HEK293 (cell line): ENCODE results near the gene ZCCHC13.

ENCODE experiments used
- CTCF ChIA-PET: fragments of 350-600 bp; formaldehyde crosslinking; extraction: SDS; loops from one replicate; lab custom pipeline; 2021; ENCODE audit warnings: antibody characterized with exemption; lab: Yijun Ruan, JAX
- POLR2A ChIA-PET: fragments of 300-600 bp; formaldehyde crosslinking; extraction: SDS; loops from one replicate; lab custom pipeline; 2020; ENCODE audit warnings: antibody characterized with exemption, inconsistent platforms; lab: Yijun Ruan, JAX
- H3K27ac ChIP-seq: fragments of 200-500 bp; sonication (Bioruptor generic); 2 replicates; pipeline ENCODE4 v1.5.1; 2014; ENCODE audit warnings: low read depth, low read length, control low read depth, inconsistent platforms; ENCODE audit errors: extremely low read depth
- H3K36me3 ChIP-seq, 2 experiments: fragments of 200-500 bp in 1 of 2; sonication (Bioruptor generic) in 1 of 2; 1 replicate in 1 of 2; 2 replicates in 1 of 2; pipeline ENCODE4 v1.5.1; 2014 to 2017; ENCODE audit warnings: inconsistent platforms in 2 of 2, low read length in 2 of 2; ENCODE audit not compliant: control insufficient read depth in 2 of 2, insufficient read depth in 1 of 2
- H3K4me1 ChIP-seq: fragments of 200-500 bp; sonication (Bioruptor generic); 2 replicates; pipeline ENCODE4 v1.5.1; 2014; ENCODE audit warnings: mild to moderate bottlenecking, low read length, inconsistent platforms; ENCODE audit not compliant: control insufficient read depth, insufficient read depth
- H3K4me3 ChIP-seq: 2 replicates; pipeline ENCODE4 v1.5.1; 2011; ENCODE audit warnings: low read depth, mild to moderate bottlenecking, control low read depth, low read length, moderate library complexity
- H3K9me3 ChIP-seq: fragments of 200-500 bp; sonication (Bioruptor generic); 2 replicates; pipeline ENCODE4 v1.5.1; 2014; ENCODE audit warnings: low read depth, low read length, inconsistent platforms; ENCODE audit not compliant: control insufficient read depth, insufficient read depth
- HOXD13 ChIP-seq: sonication (generic); formaldehyde crosslinking; IDR thresholded peaks from 2 replicates; pipeline ENCODE4 v1.8.0; 2022; ENCODE audit warnings: missing genetic modification reagents, borderline replicate concordance
- ZIC2 ChIP-seq: fragments of 450-650 bp; formaldehyde crosslinking; IDR thresholded peaks from 2 replicates; pipeline ENCODE4 v1.5.1; 2016; ENCODE audit warnings: missing biosample characterization, missing genetic modification characterization
- ZNF133 ChIP-seq: fragments of 450-650 bp; formaldehyde crosslinking; IDR thresholded peaks from 2 replicates; pipeline ENCODE4 v1.5.1; 2016; ENCODE audit warnings: missing biosample characterization, missing genetic modification characterization
- ZNF174 ChIP-seq: fragments of 450-650 bp; formaldehyde crosslinking; IDR thresholded peaks from 2 replicates; pipeline ENCODE4 v1.5.0; 2017; ENCODE audit warnings: missing biosample characterization, mild to moderate bottlenecking, missing genetic modification characterization
- ZNF211 ChIP-seq: fragments of 450-650 bp; formaldehyde crosslinking; IDR thresholded peaks from 2 replicates; pipeline ENCODE4 v1.5.1; 2016; ENCODE audit warnings: low read depth, missing biosample characterization, missing genetic modification characterization
- ZNF37A ChIP-seq: fragments of 450-650 bp; IDR thresholded peaks from 2 replicates; pipeline ENCODE4 v1.5.1; 2018; ENCODE audit warnings: missing biosample characterization, missing genetic modification characterization
- ZNF416 ChIP-seq: fragments of 450-650 bp; formaldehyde crosslinking; IDR thresholded peaks from 2 replicates; pipeline ENCODE4 v1.5.1; 2016; ENCODE audit warnings: missing biosample characterization, missing genetic modification characterization
- ZNF423 ChIP-seq: fragments of 450-650 bp; formaldehyde crosslinking; IDR thresholded peaks from 2 replicates; pipeline ENCODE4 v1.5.1; 2016; ENCODE audit warnings: missing biosample characterization, missing genetic modification characterization
- ZNF510 ChIP-seq: fragments of 450-650 bp; formaldehyde crosslinking; IDR thresholded peaks from 2 replicates; pipeline ENCODE4 v1.5.1; 2018; ENCODE audit warnings: mild to moderate bottlenecking, missing genetic modification characterization, missing biosample characterization; ENCODE audit not compliant: insufficient replicate concordance
- ZNF610 ChIP-seq: fragments of 450-650 bp; formaldehyde crosslinking; IDR thresholded peaks from 2 replicates; pipeline ENCODE4 v1.5.1; 2016; ENCODE audit warnings: missing biosample characterization, missing genetic modification characterization, borderline replicate concordance
- ZNF623 ChIP-seq: fragments of 450-650 bp; formaldehyde crosslinking; IDR thresholded peaks from 2 replicates; pipeline ENCODE4 v1.5.1; 2016; ENCODE audit warnings: missing biosample characterization, missing genetic modification characterization
- ZNF624 ChIP-seq: fragments of 450-650 bp; formaldehyde crosslinking; IDR thresholded peaks from 2 replicates; pipeline ENCODE4 v1.5.1; 2017; ENCODE audit warnings: missing biosample characterization, missing genetic modification characterization
- ZNF629 ChIP-seq: fragments of 450-650 bp; formaldehyde crosslinking; IDR thresholded peaks from 2 replicates; pipeline ENCODE4 v1.5.1; 2017; ENCODE audit warnings: missing biosample characterization, missing genetic modification characterization
- ZNF777 ChIP-seq: fragments of 450-650 bp; formaldehyde crosslinking; IDR thresholded peaks from 2 replicates; pipeline ENCODE4 v1.5.1; 2017; ENCODE audit warnings: missing biosample characterization, missing genetic modification characterization, borderline replicate concordance
- ZNF791 ChIP-seq: fragments of 450-650 bp; formaldehyde crosslinking; IDR thresholded peaks from 2 replicates; pipeline ENCODE4 v1.5.1; 2016; ENCODE audit warnings: missing biosample characterization, missing genetic modification characterization
- TF ChIP-seq, protein P1 (sequence below): fragments of 450-650 bp; formaldehyde crosslinking; IDR thresholded peaks from 2 replicates; pipeline ENCODE4 v1.5.1; 2017; ENCODE audit warnings: missing biosample characterization, missing genetic modification characterization
- TF ChIP-seq, protein P2 (sequence below): fragments of 450-650 bp; IDR thresholded peaks from 2 replicates; pipeline ENCODE4 v1.5.1; 2018; ENCODE audit warnings: missing biosample characterization, mild to moderate bottlenecking, missing genetic modification characterization
- TF ChIP-seq, protein P3 (sequence below): fragments of 450-650 bp; formaldehyde crosslinking; IDR thresholded peaks from 2 replicates; pipeline ENCODE4 v1.5.1; 2017; ENCODE audit warnings: missing biosample characterization, missing genetic modification characterization
- TF ChIP-seq, protein P4 (sequence below): fragments of 450-650 bp; formaldehyde crosslinking; IDR thresholded peaks from 2 replicates; pipeline ENCODE4 v1.5.1; 2016; ENCODE audit warnings: missing biosample characterization, missing genetic modification characterization
- TF ChIP-seq, protein P5 (sequence below): fragments of 450-650 bp; formaldehyde crosslinking; IDR thresholded peaks from 2 replicates; pipeline ENCODE4; 2016; ENCODE audit warnings: missing biosample characterization, missing genetic modification characterization
- TF ChIP-seq, protein P6 (sequence below): fragments of 450-650 bp; formaldehyde crosslinking; IDR thresholded peaks from 2 replicates; pipeline ENCODE4 v1.5.1; 2016; ENCODE audit warnings: missing biosample characterization, missing genetic modification characterization
- TF ChIP-seq, protein P7 (sequence below): fragments of 450-650 bp; formaldehyde crosslinking; IDR thresholded peaks from 2 replicates; pipeline ENCODE4 v1.5.1; 2016; ENCODE audit warnings: missing biosample characterization, missing genetic modification characterization

Gene ZCCHC13

DNA sequence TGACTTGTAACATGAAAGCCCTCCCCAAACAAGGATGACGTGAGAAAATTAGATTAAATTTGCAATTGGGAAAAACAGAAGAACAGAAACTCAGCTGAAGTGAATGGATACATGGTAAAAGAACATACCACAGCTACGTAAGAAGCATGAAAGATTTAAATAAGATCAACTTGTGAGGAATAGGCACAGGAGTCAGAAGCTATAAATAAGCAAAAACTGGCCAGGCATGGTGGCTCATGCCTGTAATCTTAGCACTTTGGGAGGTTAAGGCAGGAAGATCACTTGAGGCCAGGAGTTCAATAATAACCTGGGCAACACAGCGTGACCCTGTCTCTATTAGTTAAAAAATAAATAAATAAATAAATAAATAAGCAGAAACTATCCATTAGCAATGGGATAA, 33.6 kb upstream of the ZCCHC13 start:
- Histone ChIP-seq H3K9me3 (no peaks in the 10 kb centered on the region), H3K4me3 (no peak overlapping the region), H3K4me1 (no peaks in the 10 kb centered on the region), H3K27ac (no peak overlapping the region), H3K36me3 (peaks cover 29 to 48% of the 10 kb centered on the region in 2 experiments)
- ChIA-PET CTCF (interaction anchor here (0.7 kb wide), 1 partner anchor 151 kb away, joined by 5 read pairs; no protein-coding TSS in a partner anchor), POLR2A (no interaction called here)
- TF ChIP-seq, protein P1, sequence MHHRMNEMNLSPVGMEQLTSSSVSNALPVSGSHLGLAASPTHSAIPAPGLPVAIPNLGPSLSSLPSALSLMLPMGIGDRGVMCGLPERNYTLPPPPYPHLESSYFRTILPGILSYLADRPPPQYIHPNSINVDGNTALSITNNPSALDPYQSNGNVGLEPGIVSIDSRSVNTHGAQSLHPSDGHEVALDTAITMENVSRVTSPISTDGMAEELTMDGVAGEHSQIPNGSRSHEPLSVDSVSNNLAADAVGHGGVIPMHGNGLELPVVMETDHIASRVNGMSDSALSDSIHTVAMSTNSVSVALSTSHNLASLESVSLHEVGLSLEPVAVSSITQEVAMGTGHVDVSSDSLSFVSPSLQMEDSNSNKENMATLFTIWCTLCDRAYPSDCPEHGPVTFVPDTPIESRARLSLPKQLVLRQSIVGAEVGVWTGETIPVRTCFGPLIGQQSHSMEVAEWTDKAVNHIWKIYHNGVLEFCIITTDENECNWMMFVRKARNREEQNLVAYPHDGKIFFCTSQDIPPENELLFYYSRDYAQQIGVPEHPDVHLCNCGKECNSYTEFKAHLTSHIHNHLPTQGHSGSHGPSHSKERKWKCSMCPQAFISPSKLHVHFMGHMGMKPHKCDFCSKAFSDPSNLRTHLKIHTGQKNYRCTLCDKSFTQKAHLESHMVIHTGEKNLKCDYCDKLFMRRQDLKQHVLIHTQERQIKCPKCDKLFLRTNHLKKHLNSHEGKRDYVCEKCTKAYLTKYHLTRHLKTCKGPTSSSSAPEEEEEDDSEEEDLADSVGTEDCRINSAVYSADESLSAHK (tag by site-specific recombination): no peak
- TF ChIP-seq ZNF510: no peak
- no peak for TF ChIP-seq ZNF174
- TF ChIP-seq, protein P2, sequence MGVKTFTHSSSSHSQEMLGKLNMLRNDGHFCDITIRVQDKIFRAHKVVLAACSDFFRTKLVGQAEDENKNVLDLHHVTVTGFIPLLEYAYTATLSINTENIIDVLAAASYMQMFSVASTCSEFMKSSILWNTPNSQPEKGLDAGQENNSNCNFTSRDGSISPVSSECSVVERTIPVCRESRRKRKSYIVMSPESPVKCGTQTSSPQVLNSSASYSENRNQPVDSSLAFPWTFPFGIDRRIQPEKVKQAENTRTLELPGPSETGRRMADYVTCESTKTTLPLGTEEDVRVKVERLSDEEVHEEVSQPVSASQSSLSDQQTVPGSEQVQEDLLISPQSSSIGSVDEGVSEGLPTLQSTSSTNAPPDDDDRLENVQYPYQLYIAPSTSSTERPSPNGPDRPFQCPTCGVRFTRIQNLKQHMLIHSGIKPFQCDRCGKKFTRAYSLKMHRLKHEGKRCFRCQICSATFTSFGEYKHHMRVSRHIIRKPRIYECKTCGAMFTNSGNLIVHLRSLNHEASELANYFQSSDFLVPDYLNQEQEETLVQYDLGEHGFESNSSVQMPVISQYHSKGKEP (tag by site-specific recombination): no peak
- no peak for TF ChIP-seq ZNF211
- no peak for TF ChIP-seq ZNF133 (tag by site-specific recombination)
- TF ChIP-seq ZNF624 (tag by site-specific recombination): no peak
- no peak for TF ChIP-seq ZNF777 (tag by site-specific recombination)
- TF ChIP-seq ZNF791 (tag by site-specific recombination): no peak
- TF ChIP-seq, protein P3, sequence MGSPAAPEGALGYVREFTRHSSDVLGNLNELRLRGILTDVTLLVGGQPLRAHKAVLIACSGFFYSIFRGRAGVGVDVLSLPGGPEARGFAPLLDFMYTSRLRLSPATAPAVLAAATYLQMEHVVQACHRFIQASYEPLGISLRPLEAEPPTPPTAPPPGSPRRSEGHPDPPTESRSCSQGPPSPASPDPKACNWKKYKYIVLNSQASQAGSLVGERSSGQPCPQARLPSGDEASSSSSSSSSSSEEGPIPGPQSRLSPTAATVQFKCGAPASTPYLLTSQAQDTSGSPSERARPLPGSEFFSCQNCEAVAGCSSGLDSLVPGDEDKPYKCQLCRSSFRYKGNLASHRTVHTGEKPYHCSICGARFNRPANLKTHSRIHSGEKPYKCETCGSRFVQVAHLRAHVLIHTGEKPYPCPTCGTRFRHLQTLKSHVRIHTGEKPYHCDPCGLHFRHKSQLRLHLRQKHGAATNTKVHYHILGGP (tag by site-specific recombination): no peak
- TF ChIP-seq, protein P4, sequence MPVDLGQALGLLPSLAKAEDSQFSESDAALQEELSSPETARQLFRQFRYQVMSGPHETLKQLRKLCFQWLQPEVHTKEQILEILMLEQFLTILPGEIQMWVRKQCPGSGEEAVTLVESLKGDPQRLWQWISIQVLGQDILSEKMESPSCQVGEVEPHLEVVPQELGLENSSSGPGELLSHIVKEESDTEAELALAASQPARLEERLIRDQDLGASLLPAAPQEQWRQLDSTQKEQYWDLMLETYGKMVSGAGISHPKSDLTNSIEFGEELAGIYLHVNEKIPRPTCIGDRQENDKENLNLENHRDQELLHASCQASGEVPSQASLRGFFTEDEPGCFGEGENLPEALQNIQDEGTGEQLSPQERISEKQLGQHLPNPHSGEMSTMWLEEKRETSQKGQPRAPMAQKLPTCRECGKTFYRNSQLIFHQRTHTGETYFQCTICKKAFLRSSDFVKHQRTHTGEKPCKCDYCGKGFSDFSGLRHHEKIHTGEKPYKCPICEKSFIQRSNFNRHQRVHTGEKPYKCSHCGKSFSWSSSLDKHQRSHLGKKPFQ: no peak

DNA sequence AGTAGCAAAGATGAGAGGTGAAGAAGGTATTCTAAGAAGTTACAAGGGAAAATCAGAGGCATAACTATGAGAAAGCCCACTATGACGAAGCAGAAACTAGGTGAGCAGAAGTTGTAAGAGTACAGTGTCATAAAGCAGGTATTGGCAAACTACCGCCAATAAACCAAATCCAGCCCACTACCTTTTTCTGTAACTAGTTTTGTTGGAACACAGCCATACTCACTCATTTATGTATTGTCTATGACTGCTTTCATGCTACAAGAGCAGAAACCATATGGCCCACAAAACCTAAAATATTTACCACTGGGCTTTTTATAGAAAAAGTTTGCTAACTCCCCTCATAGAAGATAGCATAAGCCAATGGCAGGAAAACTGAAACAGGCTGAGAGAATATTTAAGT, 31.8 kb upstream of the ZCCHC13 start:
- POLR2A ChIA-PET: no interaction called here

More for the DNA sequence above, 31.8 kb upstream of the ZCCHC13 start:
- CTCF ChIA-PET: interaction anchor here (0.6 kb wide), 1 partner anchor 112 kb away, joined by 3 read pairs; no protein-coding TSS in a partner anchor
- Histone ChIP-seq H3K4me1 (no peaks in the 10 kb centered on the region), H3K9me3 (no peaks in the 10 kb centered on the region), H3K27ac (no peak overlapping the region), H3K36me3 (peaks cover 46 to 62% of the 10 kb centered on the region in 2 experiments), H3K4me3 (no peak overlapping the region)
- TF ChIP-seq HOXD13 (CRISPR knock-in tag): no peak
- TF ChIP-seq, protein P5, sequence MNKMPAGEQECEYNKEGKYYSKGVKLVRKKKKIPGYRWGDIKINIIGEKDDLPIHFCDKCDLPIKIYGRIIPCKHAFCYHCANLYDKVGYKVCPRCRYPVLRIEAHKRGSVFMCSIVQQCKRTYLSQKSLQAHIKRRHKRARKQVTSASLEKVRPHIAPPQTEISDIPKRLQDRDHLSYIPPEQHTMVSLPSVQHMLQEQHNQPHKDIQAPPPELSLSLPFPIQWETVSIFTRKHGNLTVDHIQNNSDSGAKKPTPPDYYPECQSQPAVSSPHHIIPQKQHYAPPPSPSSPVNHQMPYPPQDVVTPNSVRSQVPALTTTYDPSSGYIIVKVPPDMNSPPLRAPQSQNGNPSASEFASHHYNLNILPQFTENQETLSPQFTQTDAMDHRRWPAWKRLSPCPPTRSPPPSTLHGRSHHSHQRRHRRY (tag by site-specific recombination): no peak
- TF ChIP-seq, protein P6, sequence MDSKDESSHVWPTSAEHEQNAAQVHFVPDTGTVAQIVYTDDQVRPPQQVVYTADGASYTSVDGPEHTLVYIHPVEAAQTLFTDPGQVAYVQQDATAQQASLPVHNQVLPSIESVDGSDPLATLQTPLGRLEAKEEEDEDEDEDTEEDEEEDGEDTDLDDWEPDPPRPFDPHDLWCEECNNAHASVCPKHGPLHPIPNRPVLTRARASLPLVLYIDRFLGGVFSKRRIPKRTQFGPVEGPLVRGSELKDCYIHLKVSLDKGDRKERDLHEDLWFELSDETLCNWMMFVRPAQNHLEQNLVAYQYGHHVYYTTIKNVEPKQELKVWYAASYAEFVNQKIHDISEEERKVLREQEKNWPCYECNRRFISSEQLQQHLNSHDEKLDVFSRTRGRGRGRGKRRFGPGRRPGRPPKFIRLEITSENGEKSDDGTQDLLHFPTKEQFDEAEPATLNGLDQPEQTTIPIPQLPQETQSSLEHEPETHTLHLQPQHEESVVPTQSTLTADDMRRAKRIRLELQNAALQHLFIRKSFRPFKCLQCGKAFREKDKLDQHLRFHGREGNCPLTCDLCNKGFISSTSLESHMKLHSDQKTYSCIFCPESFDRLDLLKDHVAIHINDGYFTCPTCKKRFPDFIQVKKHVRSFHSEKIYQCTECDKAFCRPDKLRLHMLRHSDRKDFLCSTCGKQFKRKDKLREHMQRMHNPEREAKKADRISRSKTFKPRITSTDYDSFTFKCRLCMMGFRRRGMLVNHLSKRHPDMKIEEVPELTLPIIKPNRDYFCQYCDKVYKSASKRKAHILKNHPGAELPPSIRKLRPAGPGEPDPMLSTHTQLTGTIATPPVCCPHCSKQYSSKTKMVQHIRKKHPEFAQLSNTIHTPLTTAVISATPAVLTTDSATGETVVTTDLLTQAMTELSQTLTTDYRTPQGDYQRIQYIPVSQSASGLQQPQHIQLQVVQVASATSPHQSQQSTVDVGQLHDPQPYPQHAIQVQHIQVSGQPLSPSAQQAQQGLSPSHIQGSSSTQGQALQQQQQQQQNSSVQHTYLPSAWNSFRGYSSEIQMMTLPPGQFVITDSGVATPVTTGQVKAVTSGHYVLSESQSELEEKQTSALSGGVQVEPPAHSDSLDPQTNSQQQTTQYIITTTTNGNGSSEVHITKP (tag by site-specific recombination): no peak
- no peak for TF ChIP-seq ZNF416 (tag by site-specific recombination)
- TF ChIP-seq ZNF423 (tag by site-specific recombination): no peak
- TF ChIP-seq ZIC2 (tag by site-specific recombination): no peak
- no peak for TF ChIP-seq ZNF610 (tag by site-specific recombination)
- no peak for TF ChIP-seq ZNF37A (tag by site-specific recombination)
- no peak for TF ChIP-seq ZNF629 (tag by site-specific recombination)
- TF ChIP-seq, protein P7, sequence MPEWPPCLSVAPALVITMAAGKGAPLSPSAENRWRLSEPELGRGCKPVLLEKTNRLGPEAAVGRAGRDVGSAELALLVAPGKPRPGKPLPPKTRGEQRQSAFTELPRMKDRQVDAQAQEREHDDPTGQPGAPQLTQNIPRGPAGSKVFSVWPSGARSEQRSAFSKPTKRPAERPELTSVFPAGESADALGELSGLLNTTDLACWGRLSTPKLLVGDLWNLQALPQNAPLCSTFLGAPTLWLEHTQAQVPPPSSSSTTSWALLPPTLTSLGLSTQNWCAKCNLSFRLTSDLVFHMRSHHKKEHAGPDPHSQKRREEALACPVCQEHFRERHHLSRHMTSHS (tag by site-specific recombination): no peak
- TF ChIP-seq ZNF623 (tag by site-specific recombination): no peak
